ENCODE data around the gene IGFL4.

- TF ChIP-seq FOXP2 (optimal IDR thresholded peaks at IDR 0.05; ENCODE audit: control extremely low read depth, extremely low read length, insufficient read depth), result no peak
- TF ChIP-seq POLR2AphosphoS5 (IDR thresholded peaks at IDR 0.05; ENCODE audit: borderline replicate concordance, low read depth, low read length), result no peak
- no peak for TF ChIP-seq EZH2 (IDR thresholded peaks at IDR 0.05)
These were observed 36.4 kb upstream of the IGFL4 start for GRCh38 chr19:46076951-46077814.
